IPS-18a (cell line): ENCODE results near the gene SDHA.
"Not testable (repeated sequence)": the region's sequence is repeated elsewhere in the genome, so short reads cannot be mapped to it uniquely, and the experiment has no call there.

Source experiments
- H3K27ac ChIP-seq: one replicate; pipeline ENCODE4 v1.5.1; 2013; ENCODE audit warnings: low read length
- H3K27me3 ChIP-seq: one replicate; pipeline ENCODE4 v1.6.1; 2013; ENCODE audit warnings: mild to moderate bottlenecking, low read length; ENCODE audit not compliant: control insufficient read depth, insufficient read depth
- H3K36me3 ChIP-seq: one replicate; pipeline ENCODE4 v1.6.1; 2013; ENCODE audit warnings: low read depth, low read length; ENCODE audit not compliant: control insufficient read depth
- H3K4me1 ChIP-seq: one replicate; pipeline ENCODE4 v1.6.1; 2013; ENCODE audit warnings: low read depth, low read length; ENCODE audit not compliant: control insufficient read depth
- H3K4me3 ChIP-seq: one replicate; pipeline ENCODE4 v1.5.1; 2013; ENCODE audit warnings: low read length
- H3K9ac ChIP-seq: one replicate; pipeline ENCODE4 v1.6.1; 2013; ENCODE audit warnings: mild to moderate bottlenecking, low read length, moderate library complexity
- H3K9me3 ChIP-seq: one replicate; pipeline ENCODE4 v1.6.1; 2013; ENCODE audit warnings: low read depth, low read length; ENCODE audit not compliant: control insufficient read depth

SDHA gene

GRCh38 chr5:218457-219291 lies 554 bp downstream of the SDHA start:
- H3K27me3 ChIP-seq, result no peaks in the 10 kb centered on the region
- peaks cover 9% of the 10 kb centered on the region for H3K4me1 ChIP-seq
- H3K9ac ChIP-seq, result peak overlapping the region; percentile 72
- H3K36me3 ChIP-seq, result peaks cover 4% of the 10 kb centered on the region
- H3K27ac ChIP-seq, result no peak overlapping the region
- H3K9me3 ChIP-seq, result no peaks in the 10 kb centered on the region
- peak overlapping the region; percentile 95 for H3K4me3 ChIP-seq

- peak overlapping the region; percentile 72 for H3K9ac ChIP-seq
- H3K27me3 ChIP-seq, result no peaks in the 10 kb centered on the region
- H3K27ac ChIP-seq, result no peak overlapping the region
- peak overlapping the region; percentile 95 for H3K4me3 ChIP-seq
- peaks cover 9% of the 10 kb centered on the region for H3K4me1 ChIP-seq
- H3K36me3 ChIP-seq, result peaks cover 5% of the 10 kb centered on the region
- no peaks in the 10 kb centered on the region for H3K9me3 ChIP-seq
Measured at GRCh38 chr5:219460-219863, 1.3 kb downstream of the SDHA start.

GRCh38 chr5:219991-220390 lies 1.9 kb downstream of the SDHA start:
- H3K36me3 ChIP-seq, result peaks cover 10% of the 10 kb centered on the region
- H3K27ac ChIP-seq, result no peak overlapping the region
- H3K4me3 ChIP-seq, result peak overlapping the region; percentile 95
- peaks cover 9% of the 10 kb centered on the region for H3K4me1 ChIP-seq
- H3K9ac ChIP-seq, result peak overlapping the region; percentile 72
- no peaks in the 10 kb centered on the region for H3K9me3 ChIP-seq
- no peaks in the 10 kb centered on the region for H3K27me3 ChIP-seq

DNA sequence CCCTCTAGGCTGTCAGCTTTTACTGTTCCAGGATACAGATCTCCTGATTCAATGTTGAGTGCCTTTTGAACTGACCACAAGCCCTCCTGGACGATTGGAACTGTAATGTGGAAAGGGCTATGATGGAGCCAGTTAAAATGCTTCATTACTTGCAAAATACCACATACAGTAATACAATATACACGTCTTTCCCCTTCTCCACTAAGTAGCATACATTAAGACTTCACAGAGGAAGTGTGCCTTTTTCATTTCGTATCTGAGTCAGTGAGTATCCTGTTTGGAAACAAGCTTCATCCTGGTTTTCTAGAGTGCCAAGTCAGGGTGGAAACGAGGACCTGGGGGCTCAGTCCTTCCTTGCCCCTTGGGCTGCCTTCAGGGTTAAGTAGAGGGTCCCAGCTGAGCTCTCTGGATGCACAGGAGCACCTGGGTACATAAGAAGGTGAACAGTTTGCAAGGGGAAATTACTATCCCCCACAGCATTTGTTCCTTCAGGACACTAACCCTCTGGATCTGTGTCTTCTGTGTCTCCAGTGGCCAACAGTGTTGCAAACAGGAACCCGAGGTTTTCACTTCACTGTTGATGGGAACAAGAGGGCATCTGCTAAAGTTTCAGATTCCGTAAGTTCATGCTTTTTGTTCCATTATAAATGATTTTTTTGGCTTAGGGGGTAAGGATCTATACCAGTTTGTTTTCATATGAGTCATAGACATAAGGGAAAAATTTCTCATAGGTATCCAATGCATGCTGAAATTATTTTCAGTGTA lies 5.0 kb downstream of the SDHA start:
- H3K36me3 ChIP-seq, result peaks cover 35% of the 10 kb centered on the region
- H3K4me3 ChIP-seq, H3K27me3 ChIP-seq, H3K4me1 ChIP-seq, H3K9ac ChIP-seq, H3K9me3 ChIP-seq, H3K27ac ChIP-seq: not testable (repeated sequence)

DNA sequence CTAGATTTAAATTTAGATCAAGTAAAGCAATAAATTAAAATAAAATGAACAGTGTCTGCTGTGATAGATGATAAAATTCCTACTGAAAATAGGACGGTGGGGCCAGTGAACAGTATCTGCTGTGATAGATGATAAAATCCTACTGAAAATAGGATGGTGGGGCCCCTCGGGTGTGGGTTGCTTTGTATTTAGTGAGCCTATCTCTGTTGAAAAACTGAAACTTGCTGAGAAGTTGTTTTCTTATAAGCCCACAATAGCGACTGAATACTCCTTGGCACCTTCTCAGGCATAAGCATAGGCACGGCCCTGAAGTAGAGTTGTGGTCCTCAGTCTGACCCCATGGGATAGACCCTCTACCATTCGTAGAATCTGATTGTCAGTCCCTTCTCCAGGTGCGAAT lies 5.7 kb downstream of the SDHA start:
- Histone ChIP-seq H3K27ac (no peak overlapping the region), H3K27me3 (no peaks in the 10 kb centered on the region), H3K4me3 (no peak overlapping the region), H3K9me3 (no peaks in the 10 kb centered on the region), H3K9ac (no peak overlapping the region), H3K36me3 (peaks cover 41% of the 10 kb centered on the region), H3K4me1 (peaks cover 9% of the 10 kb centered on the region)

DNA sequence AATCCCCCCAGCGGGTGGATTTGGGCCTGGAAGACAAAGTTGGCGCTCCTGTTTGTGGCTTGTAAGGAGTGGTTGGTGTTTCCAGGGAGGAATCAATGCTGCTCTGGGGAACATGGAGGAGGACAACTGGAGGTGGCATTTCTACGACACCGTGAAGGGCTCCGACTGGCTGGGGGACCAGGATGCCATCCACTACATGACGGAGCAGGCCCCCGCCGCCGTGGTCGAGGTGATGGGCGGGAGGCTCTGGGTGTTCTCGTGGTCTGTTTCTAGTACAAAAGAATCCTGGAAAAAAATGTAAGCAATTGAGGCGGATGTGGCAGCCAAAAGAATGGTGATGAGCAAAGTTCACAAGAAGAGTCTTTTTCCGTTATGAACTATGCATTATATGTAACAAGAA lies 7.2 kb downstream of the SDHA start:
- H3K4me3 ChIP-seq, result no peak overlapping the region
- no peaks in the 10 kb centered on the region for H3K9me3 ChIP-seq
- H3K27me3 ChIP-seq, result no peaks in the 10 kb centered on the region
- no peak overlapping the region for H3K27ac ChIP-seq
- no peak overlapping the region for H3K9ac ChIP-seq
- H3K36me3 ChIP-seq, result peaks cover 53% of the 10 kb centered on the region
- H3K4me1 ChIP-seq, result no peaks in the 10 kb centered on the region

GRCh38 chr5:227375-227774 lies 9.3 kb downstream of the SDHA start:
- not testable (repeated sequence) for H3K27ac ChIP-seq, H3K27me3 ChIP-seq, H3K9ac ChIP-seq, H3K4me1 ChIP-seq, H3K4me3 ChIP-seq, H3K9me3 ChIP-seq
- peaks cover 59% of the 10 kb centered on the region for H3K36me3 ChIP-seq

DNA sequence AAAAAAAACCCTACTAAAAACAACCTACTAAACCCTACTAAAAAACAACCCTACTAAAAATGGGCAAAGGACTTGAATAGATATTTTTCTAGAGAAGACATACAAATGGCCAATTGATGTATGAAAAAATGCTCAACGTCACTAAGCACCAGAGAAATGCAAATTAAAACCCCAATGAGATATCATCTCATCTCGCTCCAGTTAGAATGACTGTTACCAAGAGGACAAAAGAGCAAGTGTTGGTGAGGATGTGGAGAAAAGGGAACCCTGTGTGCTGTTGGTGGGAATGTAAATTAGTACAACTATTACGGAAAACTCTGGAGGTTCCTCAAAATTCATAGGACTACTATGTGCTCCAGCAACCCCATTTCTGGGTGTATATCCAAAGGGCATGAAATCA lies 10.8 kb downstream of the SDHA start:
- Histone ChIP-seq H3K9ac (no peak overlapping the region), H3K27ac (no peak overlapping the region), H3K27me3 (no peaks in the 10 kb centered on the region), H3K9me3 (no peaks in the 10 kb centered on the region), H3K36me3 (peaks cover 68% of the 10 kb centered on the region), H3K4me3 (no peak overlapping the region), H3K4me1 (no peaks in the 10 kb centered on the region)

GRCh38 chr5:230711-231110 lies 12.6 kb downstream of the SDHA start:
- Histone ChIP-seq H3K27ac (no peak overlapping the region), H3K27me3 (no peaks in the 10 kb centered on the region), H3K4me3 (no peak overlapping the region), H3K4me1 (no peaks in the 10 kb centered on the region), H3K36me3 (peaks cover 64% of the 10 kb centered on the region), H3K9ac (no peak overlapping the region), H3K9me3 (no peaks in the 10 kb centered on the region)

DNA sequence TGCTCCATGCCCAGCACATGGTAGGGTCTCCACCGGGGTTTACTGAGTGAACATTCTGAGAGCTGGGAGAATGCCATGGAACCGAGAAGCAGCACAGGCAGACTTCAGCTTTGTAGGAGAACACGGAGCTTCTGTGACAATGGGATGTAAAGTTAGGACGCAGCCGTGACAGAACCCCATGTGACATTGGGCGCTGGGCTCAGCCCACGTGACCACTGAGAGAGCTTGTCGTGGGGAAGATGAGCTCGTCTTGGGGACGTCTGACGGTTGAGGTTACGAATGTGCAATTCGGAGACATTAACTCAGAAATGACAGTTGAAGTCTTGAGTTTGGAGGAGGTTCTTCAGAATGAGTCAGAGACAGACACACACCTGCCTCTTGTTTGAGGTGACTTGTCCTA lies 13.5 kb downstream of the SDHA start:
- Histone ChIP-seq H3K36me3 (peaks cover 56% of the 10 kb centered on the region), H3K4me1 (no peaks in the 10 kb centered on the region), H3K9ac (no peak overlapping the region), H3K27me3 (no peaks in the 10 kb centered on the region), H3K4me3 (no peak overlapping the region), H3K9me3 (no peaks in the 10 kb centered on the region), H3K27ac (no peak overlapping the region)

- H3K36me3 ChIP-seq, result peaks cover 51% of the 10 kb centered on the region
- H3K4me1 ChIP-seq, H3K9ac ChIP-seq, H3K27me3 ChIP-seq, H3K4me3 ChIP-seq, H3K27ac ChIP-seq, H3K9me3 ChIP-seq: not testable (repeated sequence)
Measured at GRCh38 chr5:233426-233825, 15.3 kb downstream of the SDHA start.

GRCh38 chr5:234450-234849 lies 16.3 kb downstream of the SDHA start:
- peaks cover 43% of the 10 kb centered on the region for H3K36me3 ChIP-seq
- no peak overlapping the region for H3K4me3 ChIP-seq
- H3K27me3 ChIP-seq, result no peaks in the 10 kb centered on the region
- H3K9me3 ChIP-seq, result no peaks in the 10 kb centered on the region
- no peak overlapping the region for H3K27ac ChIP-seq
- no peaks in the 10 kb centered on the region for H3K4me1 ChIP-seq
- no peak overlapping the region for H3K9ac ChIP-seq
